Left colon (tissue), 2 donors: ENCODE measurements around the gene TPK1. TPM values are rescaled to one million over a fixed set of nuclear protein-coding genes. Genes with fewer than 3 reads are reported as not detected.

Source experiments
- ATAC-seq: fragments of 200-7000 bp; cut with Tn5 transposase; one replicate; pipeline ENCODE4 v1.9.1; 2020; ENCODE audit warnings: mild to moderate bottlenecking, moderate library complexity
- DNase-seq, 2 donors: peaks; one replicate each; pipeline ENCODE4 v3.0.0-alpha.2; 2020
- intact Hi-C, 2 donors: fragments of 100-400 bp; cut with DNase I in 1 of 2; cut with micrococcal nuclease in 1 of 2; formaldehyde crosslinking; loops; one replicate each; pipeline versions ENCODE4 v1.11.2 to v1.14.0; 2022; cut with DNase I, micrococcal nuclease
- total RNA-seq, 2 donors: library from RNA; stranded (reverse); fragmentation: NEBNext Ultra II Directional; extraction: Animal tissue kit (Norgen Biotek cat#: 25700); gene quantifications; one replicate each; pipeline ENCODE4 v1.2.1, GENCODE V29; 2021
- donor health status: DM: no; HTN: no; CAD: no.
- donor health status: DM: yes; HTN: yes; CAD: no.

TPK1 gene
- total RNA-seq, 2 donors from 2014 or later = 12.3 to 25.5 TPM

DNA sequence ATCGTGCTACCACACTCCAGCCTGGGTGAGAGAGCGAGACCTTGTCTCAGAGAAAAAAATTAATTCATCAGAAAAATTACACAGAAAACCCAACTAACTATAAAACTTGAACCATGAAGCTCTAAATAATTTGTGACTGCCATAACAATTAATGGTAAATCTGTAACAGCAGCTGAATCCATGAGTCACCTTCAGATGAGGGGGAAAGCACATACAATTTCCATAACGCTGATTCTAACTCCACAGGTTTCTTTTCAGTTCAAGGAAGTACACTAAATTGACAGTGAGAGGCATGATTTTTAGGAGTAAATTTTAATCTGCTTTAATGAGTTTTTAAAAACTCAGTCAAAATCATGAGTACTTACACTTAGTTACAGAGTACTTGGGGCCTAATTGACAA is 312.2 kb downstream of the TPK1 start:
- DNase-seq (no peak), ATAC-seq (no peak)
- intact Hi-C loops = no loop called here

DNA sequence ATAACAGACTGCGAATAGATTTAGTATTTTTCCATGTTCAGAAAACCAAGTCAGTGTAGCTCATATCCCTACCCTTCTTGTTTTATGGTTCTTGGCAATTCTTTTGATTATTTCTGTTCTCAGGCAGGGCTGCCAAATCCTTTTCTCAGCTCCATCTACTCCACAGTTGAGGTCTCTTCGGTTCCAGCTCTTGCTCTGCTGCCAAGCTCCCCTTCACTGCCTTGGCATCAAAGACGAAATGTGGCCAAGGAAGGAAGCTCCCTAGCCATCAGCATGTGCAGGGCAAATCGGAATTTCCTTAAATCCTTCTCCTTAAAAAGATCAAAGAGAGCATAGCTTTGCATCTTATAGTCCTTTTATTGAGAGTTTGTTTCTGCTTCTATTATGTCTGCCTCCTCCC is 315.9 kb downstream of the TPK1 start:
- intact Hi-C loops = no loop called here
- ATAC-seq (no peak), DNase-seq (no peak)

- ATAC-seq (no peak), DNase-seq (no peak)
- intact Hi-C loops = no loop called here
Measured at GRCh38 chr7:144518360-144518759, 317.5 kb downstream of the TPK1 start.

DNA sequence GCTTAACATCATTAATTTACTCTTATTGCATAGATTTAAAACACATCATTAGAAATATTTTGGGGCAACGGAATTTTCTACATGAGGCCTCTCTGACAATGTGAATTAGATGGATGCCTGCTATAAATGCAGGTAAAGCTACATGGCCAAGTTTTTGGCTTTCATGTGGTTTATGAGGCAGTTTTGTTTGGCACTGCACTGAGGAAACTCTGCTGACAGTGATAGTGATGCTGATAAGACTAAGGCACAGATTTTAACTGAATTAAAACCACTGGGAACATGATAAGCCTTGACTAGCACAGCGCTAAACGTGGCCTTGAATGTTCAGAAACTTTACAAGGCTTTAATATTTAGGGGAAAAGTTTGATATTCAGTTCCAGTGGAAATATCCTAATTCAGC is 318.1 kb downstream of the TPK1 start:
- intact Hi-C loops = no loop called here

GRCh38 chr7:144516729-144517525 is 318.9 kb downstream of the TPK1 start:
- intact Hi-C loops = no loop called here

More for the DNA sequence above, 318.1 kb downstream of the TPK1 start:
- DNase-seq = no peak
- no peak for ATAC-seq

DNA sequence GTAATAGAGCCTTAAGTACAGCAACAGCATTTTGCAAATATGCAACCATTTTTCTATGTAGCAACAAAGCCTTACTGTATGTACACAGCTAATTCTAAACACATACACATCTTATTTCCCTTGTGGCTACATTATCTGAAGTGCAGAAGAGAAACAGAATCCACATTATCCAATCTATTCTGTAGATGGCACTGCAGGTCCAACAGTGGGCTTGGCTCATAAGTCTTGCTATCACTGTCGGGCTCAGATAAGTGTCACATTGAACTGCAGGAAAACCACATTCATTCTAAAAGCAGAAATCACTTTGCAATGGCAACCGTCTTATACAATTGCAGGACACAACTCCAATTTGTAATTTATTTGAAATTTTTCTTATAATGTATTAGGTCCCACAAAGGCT is 322.5 kb downstream of the TPK1 start:
- ATAC-seq (no peak), DNase-seq (no peak)
- intact Hi-C loops = no loop called here

More at GRCh38 chr7:144516729-144517525, 318.9 kb downstream of the TPK1 start:
- ATAC-seq = no peak
- no peak for DNase-seq

DNA sequence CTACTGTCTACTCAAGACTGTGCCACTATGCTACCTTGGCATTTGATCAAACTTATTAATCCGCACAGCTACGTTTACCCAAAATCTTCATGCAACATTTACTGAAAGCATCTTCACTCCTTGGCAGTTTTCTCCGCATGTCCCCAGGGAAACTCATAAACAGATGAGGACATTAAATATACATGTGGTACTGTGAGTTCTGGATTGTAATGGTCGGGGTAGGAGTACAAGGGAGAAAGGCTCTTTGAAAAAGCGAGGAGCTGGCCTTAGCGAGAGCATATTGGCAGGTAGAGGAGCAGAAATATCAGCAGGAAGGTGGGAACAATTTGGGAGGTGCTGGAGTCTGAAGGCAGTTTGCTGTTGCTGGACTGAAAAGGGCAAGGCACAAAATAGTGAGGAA is 325.2 kb downstream of the TPK1 start:
- intact Hi-C loops = no loop called here
- DNase-seq = no peak
- no peak for ATAC-seq

DNA sequence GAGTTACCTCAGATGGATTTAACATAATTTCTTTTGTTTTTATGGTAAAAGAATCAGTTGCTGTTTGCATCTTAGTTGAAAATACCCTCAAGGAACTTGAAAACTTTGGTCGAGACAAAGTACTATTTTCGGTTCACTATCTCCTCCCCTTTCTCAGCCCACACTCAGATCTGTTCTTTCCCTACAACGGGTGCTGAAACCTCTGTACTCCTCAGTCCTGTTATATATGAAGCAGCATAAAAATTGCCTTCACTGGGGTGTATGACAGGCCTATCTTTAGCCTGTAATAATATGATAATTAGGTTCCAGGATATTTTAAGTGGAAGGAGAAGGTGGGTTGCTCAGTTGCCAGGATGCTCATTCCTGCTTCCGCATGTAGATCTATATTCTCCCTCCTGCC is 327.2 kb downstream of the TPK1 start:
- DNase-seq (no peak), ATAC-seq (no peak)
- intact Hi-C loops = no loop called here

GRCh38 chr7:144503215-144503614 is 332.6 kb downstream of the TPK1 start:
- ATAC-seq (no peak), DNase-seq (no peak)
- intact Hi-C loops = no loop called here

GRCh38 chr7:144500225-144500624 is 335.6 kb downstream of the TPK1 start:
- intact Hi-C loops = no loop called here
- no peak for ATAC-seq
- no peak for DNase-seq

- ATAC-seq = no peak
- DNase-seq = no peak
- intact Hi-C loops = no loop called here
Measured at GRCh38 chr7:144497282-144497681, 338.6 kb downstream of the TPK1 start.

GRCh38 chr7:144494355-144494754 is 341.5 kb downstream of the TPK1 start:
- intact Hi-C loops = no loop called here
- no peak for DNase-seq
- ATAC-seq = no peak

GRCh38 chr7:144489504-144489903 is 346.3 kb downstream of the TPK1 start:
- DNase-seq (no peak), ATAC-seq (no peak)
- intact Hi-C loops = no loop called here

DNA sequence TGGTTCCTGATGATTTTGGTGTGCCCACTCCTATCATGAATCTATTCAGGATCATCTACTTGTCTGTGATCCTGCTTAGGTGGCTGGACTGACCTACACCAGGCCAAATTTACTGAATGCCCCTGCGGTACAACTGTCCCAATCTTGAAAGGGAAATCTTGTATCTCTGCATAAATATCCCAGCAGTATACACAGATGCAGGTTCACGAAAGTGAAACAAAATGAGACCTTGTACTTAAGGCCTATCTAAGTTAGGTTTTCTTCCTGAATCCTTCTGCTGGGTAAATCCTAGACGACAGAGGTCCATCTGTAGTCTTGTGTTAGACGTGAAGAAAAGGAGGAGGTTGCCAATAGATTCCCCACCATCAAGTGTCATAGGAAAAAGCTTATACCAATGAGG is 346.9 kb downstream of the TPK1 start:
- ATAC-seq = no peak
- DNase-seq = no peak
- intact Hi-C loops = no loop called here

GRCh38 chr7:144487901-144488300 is 348.0 kb downstream of the TPK1 start:
- intact Hi-C loops = no loop called here
- ATAC-seq = no peak
- no peak for DNase-seq

- ATAC-seq (no peak), DNase-seq (no peak)
- intact Hi-C loops = no loop called here
Measured at GRCh38 chr7:144484445-144484844, 351.4 kb downstream of the TPK1 start.

DNA sequence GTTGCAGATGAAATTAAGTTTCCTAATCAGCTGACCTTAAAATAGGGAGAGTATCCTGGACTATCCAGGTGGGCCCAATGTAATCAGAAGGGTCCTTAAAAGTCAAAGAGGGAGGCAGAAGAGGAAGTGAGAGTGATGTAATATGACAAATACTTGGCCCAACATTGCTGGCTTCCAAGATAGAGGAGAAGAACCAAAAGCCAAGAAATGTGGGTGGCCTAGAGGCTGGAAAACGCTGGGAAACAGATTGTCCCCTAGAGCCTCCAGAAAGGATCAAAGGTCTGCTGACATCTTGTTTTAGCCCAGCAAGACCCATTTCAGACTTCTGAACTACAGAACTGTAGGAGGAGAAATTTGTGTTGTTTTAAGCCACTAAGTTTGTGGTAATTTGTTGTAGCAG is 352.7 kb downstream of the TPK1 start:
- intact Hi-C loops = no loop called here
- ATAC-seq = no peak
- DNase-seq = no peak

GRCh38 chr7:144481833-144482232 is 354.0 kb downstream of the TPK1 start:
- ATAC-seq (no peak), DNase-seq (no peak)
- intact Hi-C loops = no loop called here

DNA sequence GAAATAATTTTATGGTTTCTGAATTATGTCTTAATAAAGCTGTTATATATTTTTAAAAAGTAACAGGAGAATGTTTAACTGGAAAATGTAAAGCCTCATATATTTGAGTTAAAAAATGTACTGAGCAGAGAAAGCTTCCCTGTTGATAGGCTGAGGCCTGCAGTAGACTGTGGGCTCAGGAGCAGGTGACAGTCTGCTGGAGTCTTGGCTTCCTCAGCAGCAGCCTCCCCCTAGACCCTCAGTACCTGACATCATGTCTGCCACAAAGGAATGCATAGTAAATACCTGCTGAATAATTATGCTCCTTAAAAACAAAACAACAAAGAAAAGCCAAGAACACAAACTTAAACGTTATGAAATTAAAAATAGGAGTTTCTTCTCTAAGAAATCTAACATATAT is 358.5 kb downstream of the TPK1 start:
- DNase-seq = no peak
- no peak for ATAC-seq
- intact Hi-C loops = no loop called here

DNA sequence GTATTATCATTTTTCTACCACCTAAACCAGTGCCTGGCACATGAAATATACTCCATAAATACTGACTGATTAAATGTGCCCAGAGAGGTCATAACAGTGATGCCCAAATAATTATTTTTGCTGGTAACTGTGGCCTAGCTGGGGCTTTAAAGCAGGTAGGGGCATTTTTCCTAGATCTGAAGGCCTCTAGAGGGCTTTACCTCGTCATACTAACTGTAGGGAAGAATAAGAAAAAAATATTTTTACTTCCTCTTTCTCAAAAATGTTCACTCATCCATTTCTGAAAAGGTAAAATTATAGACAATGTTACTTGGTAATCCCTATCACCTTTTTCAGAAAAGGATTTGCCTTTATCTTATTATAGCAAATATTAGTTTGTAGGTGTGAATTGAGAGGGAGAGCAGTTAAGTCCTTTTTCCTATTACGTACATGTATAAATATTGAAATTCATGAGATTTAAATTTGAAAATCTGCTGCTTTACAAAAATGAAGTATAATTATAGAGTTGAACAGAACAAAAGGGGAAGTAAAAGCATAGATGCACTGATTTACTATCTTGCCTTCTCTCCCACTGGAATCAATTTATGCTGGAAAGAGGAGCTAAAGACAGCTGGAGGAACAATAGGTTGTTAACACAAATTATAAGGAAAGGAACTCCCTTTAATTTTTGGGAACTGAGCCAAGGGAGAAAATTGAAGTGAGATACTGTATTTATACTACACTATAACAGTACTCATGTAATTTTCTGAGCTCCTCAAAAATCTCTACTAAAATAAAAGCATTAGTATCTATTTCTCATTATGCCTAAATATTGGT is 360.8 kb downstream of the TPK1 start:
- DNase-seq = no peak
- intact Hi-C loops = no loop called here
- no peak for ATAC-seq
